Activated CD8-positive, alpha-beta T cell treated with anti-CD3 and anti-CD28 coated beads, Interleukin-2, amount 10 ng/mL, durations not matched to agents 7 days and 5 days (primary cell): ENCODE data around the gene STAG2. TPM values are rescaled to one million over a fixed set of nuclear protein-coding genes. Genes with fewer than 3 reads are reported as not detected.
A peak's percentile ranks its signal among the peaks of the same experiment; 100 is the strongest.
"Not testable (repeated sequence)": the region's sequence is repeated elsewhere in the genome, so short reads cannot be mapped to it uniquely, and the experiment has no call there.

Source experiments
- ATAC-seq: fragments of 150-1000 bp; cut with Tn5 transposase; one replicate; pipeline ENCODE4 v1.10.0; 2021; ENCODE audit warnings: moderate library complexity
- CTCF ChIA-PET: fragments of 350-600 bp; sonication (Branson Sonifier 250); formaldehyde crosslinking; loops from one replicate; lab custom pipeline; 2021; ENCODE audit warnings: antibody characterized with exemption; lab: Charles Lee
- POLR2A ChIA-PET: fragments of 350-600 bp; sonication (Branson Sonifier 250); formaldehyde crosslinking; loops from one replicate; lab custom pipeline; 2021; ENCODE audit warnings: antibody characterized with exemption; lab: Charles Lee
- DNase-seq: peaks from one replicate; pipeline ENCODE4 v3.0.0-alpha.2; 2020
- H3K27ac Mint-ChIP-seq: one replicate; pipeline ENCODE4 v1.8.0; 2021; ENCODE audit warnings: mild to moderate bottlenecking, mixed read lengths
- H3K27me3 Mint-ChIP-seq: one replicate; pipeline ENCODE4 v1.8.0; 2021; ENCODE audit warnings: low read depth, mixed read lengths
- H3K36me3 Mint-ChIP-seq: one replicate; pipeline ENCODE4 v1.8.0; 2021; ENCODE audit warnings: low read depth, mixed read lengths
- H3K4me1 Mint-ChIP-seq: one replicate; pipeline ENCODE4 v1.8.0; 2021; ENCODE audit warnings: low read depth, mixed read lengths
- H3K4me3 Mint-ChIP-seq: one replicate; pipeline ENCODE4 v1.8.0; 2021; ENCODE audit warnings: mild to moderate bottlenecking, mixed read lengths
- H3K9me3 Mint-ChIP-seq: one replicate; pipeline ENCODE4 v1.8.0; 2022; ENCODE audit warnings: mixed read lengths; ENCODE audit not compliant: insufficient read depth
- total RNA-seq, 2 experiments: library from RNA; stranded (reverse); gene quantifications; one replicate each; pipeline ENCODE4 v1.2.3, GENCODE V29; 2021

STAG2 gene
- total RNA-seq, 2 experiments from 2014 or later = 87.3 to 94.9 TPM

DNA sequence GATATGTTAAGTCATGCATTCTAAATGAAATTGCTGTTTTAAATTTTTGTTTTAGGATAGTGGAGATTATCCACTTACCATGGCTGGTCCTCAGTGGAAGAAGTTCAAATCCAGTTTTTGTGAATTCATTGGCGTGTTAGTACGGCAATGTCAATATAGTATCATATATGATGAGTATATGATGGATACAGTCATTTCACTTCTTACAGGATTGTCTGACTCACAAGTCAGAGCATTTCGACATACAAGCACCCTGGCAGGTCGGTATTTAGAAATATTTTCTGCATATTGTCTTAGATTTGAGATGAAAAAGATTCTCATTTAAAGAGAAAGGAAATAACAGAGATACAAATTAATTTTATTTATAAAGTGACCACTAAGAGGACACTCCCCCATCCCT is 83.6 kb downstream of the STAG2 start:
- ATAC-seq = no peak

DNA sequence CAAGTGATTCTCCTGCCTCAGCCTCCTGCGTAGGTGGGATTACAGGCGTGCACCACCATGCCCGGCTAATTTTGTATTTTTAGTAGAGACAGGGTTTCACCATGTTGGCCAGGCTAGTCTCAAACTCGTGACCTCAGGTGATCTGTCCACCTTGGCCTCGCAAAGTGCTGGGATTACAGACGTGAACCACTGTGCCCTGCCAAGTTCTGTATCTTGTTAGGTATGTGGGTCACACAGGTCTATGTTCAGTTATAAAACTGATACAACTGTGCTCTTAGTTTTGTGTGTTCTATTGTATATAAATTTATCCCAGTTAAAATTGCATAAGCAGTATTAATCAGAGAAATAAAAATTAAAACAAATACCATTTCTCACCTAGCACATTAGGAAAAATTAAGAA is 122.9 kb downstream of the STAG2 start:
- H3K27me3 Mint-ChIP-seq, H3K27ac Mint-ChIP-seq, DNase-seq, H3K4me3 Mint-ChIP-seq, CTCF ChIA-PET, ATAC-seq, H3K9me3 Mint-ChIP-seq, POLR2A ChIA-PET: not testable (repeated sequence)
- Mint-ChIP-seq H3K36me3 (peaks cover 47% of the 10 kb centered on the region), H3K4me1 (peaks cover 25% of the 10 kb centered on the region)

More for the DNA sequence above, 83.6 kb downstream of the STAG2 start:
- H3K4me1 Mint-ChIP-seq = peaks cover 16% of the 10 kb centered on the region
- no peak for DNase-seq
- CTCF ChIA-PET = no interaction called here
- H3K9me3 Mint-ChIP-seq = no peaks in the 10 kb centered on the region
- H3K4me3 Mint-ChIP-seq = no peak overlapping the region
- no peaks in the 10 kb centered on the region for H3K27me3 Mint-ChIP-seq
- H3K27ac Mint-ChIP-seq = no peak overlapping the region
- peaks cover 31% of the 10 kb centered on the region for H3K36me3 Mint-ChIP-seq
- POLR2A ChIA-PET = no interaction called here

DNA sequence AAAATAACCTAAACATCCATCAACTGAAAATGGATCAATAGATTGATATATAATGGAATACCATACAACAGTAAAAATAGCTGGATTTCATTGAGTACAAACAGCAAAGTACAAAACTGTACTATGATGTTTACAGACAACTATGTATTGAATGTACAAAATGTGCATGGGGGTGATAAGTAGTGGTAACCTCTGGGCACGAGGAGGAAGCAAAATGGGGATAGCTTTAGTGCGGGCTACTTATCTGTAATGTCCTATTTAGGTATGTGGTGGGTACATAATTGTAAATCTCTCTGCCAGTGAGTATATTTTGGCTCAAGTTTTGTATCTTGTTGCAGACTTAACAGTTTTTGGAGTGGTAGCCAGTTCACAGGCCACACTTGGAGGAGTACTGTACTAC is 123.6 kb downstream of the STAG2 start:
- peak overlapping the region; percentile 71 for H3K27ac Mint-ChIP-seq
- ATAC-seq (no peak), DNase-seq (no peak)
- ChIA-PET POLR2A (no interaction called here), CTCF (no interaction called here)
- H3K4me1 Mint-ChIP-seq = peaks cover 25% of the 10 kb centered on the region
- peaks cover 48% of the 10 kb centered on the region for H3K36me3 Mint-ChIP-seq
- H3K4me3 Mint-ChIP-seq = no peak overlapping the region
- H3K9me3 Mint-ChIP-seq = no peaks in the 10 kb centered on the region
- no peaks in the 10 kb centered on the region for H3K27me3 Mint-ChIP-seq

DNA sequence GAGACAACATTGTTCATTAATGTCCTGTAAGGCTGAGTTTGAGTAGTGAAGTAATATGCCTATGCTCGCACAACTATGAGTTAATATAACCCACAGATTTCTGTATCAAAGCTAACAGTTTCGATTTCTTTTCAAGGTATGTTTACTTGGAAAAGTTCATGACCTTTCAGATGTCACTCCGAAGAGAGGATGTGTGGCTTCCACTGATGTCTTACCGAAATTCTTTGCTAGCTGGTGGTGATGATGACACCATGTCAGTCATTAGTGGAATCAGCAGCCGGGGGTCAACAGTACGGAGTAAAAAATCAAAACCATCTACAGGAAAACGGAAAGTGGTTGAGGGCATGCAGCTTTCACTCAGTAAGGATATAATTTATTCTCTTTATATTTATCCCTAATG is 124.9 kb downstream of the STAG2 start:
- peak overlapping the region; percentile 10 for H3K4me3 Mint-ChIP-seq
- peak overlapping the region; percentile 41 for H3K27ac Mint-ChIP-seq
- DNase-seq (peak; percentile 51), ATAC-seq (peak; percentile 88)
- H3K27me3 Mint-ChIP-seq = no peaks in the 10 kb centered on the region
- H3K4me1 Mint-ChIP-seq = peaks cover 25% of the 10 kb centered on the region
- ChIA-PET POLR2A (interaction anchor here (0.9 kb wide), 1 partner anchor 260 kb away, joined by 3 read pairs; the partner anchor contains the start of gene SH2D1A), CTCF (no interaction called here)
- no peaks in the 10 kb centered on the region for H3K9me3 Mint-ChIP-seq
- H3K36me3 Mint-ChIP-seq = peaks cover 53% of the 10 kb centered on the region

DNA sequence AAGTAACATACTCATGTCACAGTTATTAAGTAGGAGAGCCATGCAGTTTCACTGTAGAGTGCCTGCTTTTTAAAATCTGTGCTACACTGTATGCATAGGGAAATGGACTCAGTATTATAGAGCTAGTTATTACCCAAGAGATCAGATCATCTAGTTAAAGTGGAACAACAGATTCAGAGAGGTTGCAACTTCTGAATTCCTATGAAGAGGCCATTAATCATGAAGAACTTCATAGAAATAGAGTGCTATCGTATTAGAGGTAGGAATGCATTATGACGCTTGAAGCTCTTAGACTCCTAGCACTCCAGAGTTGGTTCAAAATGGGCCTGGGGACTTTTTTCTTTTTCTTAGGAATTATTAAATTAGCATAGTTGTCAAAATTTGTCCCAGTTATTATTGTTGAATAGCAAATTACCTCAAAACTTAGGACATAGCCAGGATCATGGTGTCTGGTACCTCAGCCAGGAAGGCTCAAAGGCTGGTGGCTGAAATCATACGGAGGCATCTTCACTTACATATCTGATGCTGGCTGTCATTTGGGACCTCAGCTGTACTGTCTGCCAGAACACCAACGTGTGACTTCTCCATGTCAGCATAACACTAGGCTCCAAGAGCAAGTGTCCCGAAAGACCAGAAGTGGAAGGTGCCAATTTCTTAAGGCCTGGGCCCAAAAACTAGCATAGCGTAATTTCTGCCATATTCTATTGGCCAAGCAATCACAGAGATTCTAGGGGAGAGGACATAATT is 125.7 kb downstream of the STAG2 start:
- H3K4me1 Mint-ChIP-seq = peaks cover 21% of the 10 kb centered on the region
- POLR2A ChIA-PET = interaction anchor here (0.9 kb wide), 1 partner anchor 259 kb away, joined by 3 read pairs; the partner anchor contains the start of gene SH2D1A
- peaks cover 58% of the 10 kb centered on the region for H3K36me3 Mint-ChIP-seq
- no peak overlapping the region for H3K4me3 Mint-ChIP-seq
- ATAC-seq (no peak), DNase-seq (no peak)
- H3K27me3 Mint-ChIP-seq = no peaks in the 10 kb centered on the region
- H3K9me3 Mint-ChIP-seq = no peaks in the 10 kb centered on the region
- CTCF ChIA-PET = no interaction called here
- H3K27ac Mint-ChIP-seq = peak overlapping the region; percentile 22

DNA sequence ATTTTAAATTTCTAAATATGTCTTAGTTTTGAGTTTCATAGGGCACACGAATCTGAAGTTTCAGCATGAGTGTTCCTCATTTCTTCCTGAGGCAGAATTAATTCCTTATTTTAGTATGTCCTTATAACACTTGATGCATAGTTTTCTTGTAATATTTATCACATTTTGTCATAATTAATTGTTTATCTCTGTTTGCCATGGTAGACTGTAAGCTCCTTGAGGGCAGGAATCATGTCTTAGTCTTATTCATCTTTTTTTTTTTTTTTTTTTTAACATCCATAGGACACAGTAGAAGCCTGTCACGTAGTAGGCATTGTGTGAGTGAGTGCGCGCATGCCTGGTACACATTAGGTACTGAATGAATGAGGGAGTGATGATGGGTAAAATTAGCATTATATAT is 131.7 kb downstream of the STAG2 start:
- H3K27ac Mint-ChIP-seq = no peak overlapping the region
- ATAC-seq (no peak), DNase-seq (no peak)
- H3K36me3 Mint-ChIP-seq = peaks cover 64% of the 10 kb centered on the region
- no peaks in the 10 kb centered on the region for H3K27me3 Mint-ChIP-seq
- ChIA-PET CTCF (no interaction called here), POLR2A (no interaction called here)
- no peak overlapping the region for H3K4me3 Mint-ChIP-seq
- H3K9me3 Mint-ChIP-seq = no peaks in the 10 kb centered on the region
- H3K4me1 Mint-ChIP-seq = no peaks in the 10 kb centered on the region

DNA sequence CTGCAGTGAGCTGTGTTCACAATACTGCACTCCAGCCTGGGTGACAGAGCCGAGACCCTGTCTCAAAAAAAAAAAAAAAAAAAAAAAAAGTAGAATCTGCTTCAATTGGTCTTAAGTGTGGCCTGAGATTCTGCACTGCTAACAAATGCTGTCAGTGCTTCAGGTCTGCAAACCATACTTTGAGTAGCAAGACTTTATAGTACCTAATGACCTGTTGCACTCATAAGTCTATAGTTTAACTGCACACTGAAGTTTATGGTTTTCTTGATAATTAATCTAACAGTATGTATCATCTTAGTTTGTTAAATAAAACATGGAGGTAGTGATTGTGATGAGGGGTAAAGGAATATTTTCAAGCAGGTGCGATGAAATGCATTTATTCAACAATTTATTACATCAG is 135.6 kb downstream of the STAG2 start:
- Mint-ChIP-seq H3K36me3 (peaks cover 45% of the 10 kb centered on the region), H3K27ac (no peak overlapping the region), H3K27me3 (no peaks in the 10 kb centered on the region), H3K4me1 (no peaks in the 10 kb centered on the region), H3K9me3 (no peaks in the 10 kb centered on the region), H3K4me3 (no peak overlapping the region)
- POLR2A ChIA-PET = no interaction called here
- DNase-seq (no peak), ATAC-seq (no peak)
- CTCF ChIA-PET = no interaction called here

DNA sequence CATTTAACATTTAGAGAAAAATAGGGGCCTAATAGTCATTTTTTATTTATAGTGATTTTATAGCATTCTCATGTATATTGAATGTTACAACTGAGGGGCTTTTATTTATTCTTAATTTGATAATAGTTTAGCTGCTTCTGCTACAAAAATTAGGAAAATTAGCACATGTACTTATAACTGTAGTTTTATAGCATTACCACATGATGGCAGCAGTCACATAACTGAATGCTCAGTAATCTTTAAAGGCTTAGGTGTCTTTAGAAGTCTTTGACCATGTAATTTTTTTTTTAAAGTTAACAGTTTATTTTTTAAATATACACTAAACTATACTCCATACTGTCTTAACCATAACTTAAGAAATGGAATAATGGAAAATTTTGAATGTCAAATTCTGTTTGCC is 136.6 kb downstream of the STAG2 start:
- CTCF ChIA-PET = interaction anchor here (0.6 kb wide), 1 partner anchor 55 kb away, joined by 4 read pairs; no protein-coding TSS in a partner anchor
- no peak overlapping the region for H3K27ac Mint-ChIP-seq

DNA sequence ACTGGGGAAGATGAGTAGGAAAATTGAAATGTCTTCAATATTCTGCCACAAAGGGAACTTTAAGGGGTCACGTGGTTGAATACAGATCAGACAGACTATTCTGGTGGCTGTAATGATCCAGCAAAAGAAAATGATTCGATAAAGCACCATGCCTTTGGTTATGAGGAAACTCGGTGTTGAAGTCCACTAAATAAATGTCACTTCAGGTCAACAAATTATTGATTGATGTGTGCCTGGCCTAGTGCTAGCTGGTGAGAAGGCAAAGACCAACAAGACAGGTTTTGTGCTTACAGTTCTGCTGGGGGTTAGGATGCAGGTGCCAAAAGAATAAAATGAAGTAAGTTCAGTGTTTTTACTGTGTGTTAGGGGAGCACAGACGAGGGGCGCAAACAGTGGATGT is 142.5 kb downstream of the STAG2 start:
- H3K36me3 Mint-ChIP-seq = peaks cover 22% of the 10 kb centered on the region

More for the DNA sequence above, 136.6 kb downstream of the STAG2 start:
- Mint-ChIP-seq H3K36me3 (peaks cover 39% of the 10 kb centered on the region), H3K27me3 (no peaks in the 10 kb centered on the region), H3K4me3 (no peak overlapping the region), H3K9me3 (no peaks in the 10 kb centered on the region), H3K4me1 (no peaks in the 10 kb centered on the region)
- ATAC-seq = no peak
- DNase-seq = no peak
- POLR2A ChIA-PET = no interaction called here

DNA sequence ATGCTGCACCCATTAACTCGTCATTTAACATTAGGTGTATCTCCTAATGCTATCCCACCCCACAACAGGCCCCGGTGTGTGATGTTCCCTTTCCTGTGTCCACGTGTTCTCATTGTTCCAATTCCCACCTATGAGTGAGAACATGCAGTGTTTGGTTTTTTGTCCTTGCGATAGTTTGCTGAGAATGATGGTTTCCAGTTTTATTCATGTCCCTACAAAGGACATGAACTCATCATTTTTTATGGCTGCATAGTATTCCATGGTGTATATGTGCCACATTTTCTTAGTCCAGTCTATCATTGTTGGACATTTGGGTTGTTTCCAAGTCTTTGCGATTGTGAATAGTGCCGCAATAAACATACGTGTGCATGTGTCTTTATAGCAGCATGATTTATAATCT is 143.0 kb downstream of the STAG2 start:
- ATAC-seq, H3K4me3 Mint-ChIP-seq, CTCF ChIA-PET, H3K9me3 Mint-ChIP-seq, H3K27me3 Mint-ChIP-seq, H3K27ac Mint-ChIP-seq, DNase-seq, H3K4me1 Mint-ChIP-seq, POLR2A ChIA-PET: not testable (repeated sequence)
- H3K36me3 Mint-ChIP-seq = peaks cover 19% of the 10 kb centered on the region

More for the DNA sequence above, 142.5 kb downstream of the STAG2 start:
- Mint-ChIP-seq H3K27me3 (no peaks in the 10 kb centered on the region), H3K9me3 (no peaks in the 10 kb centered on the region), H3K4me1 (no peaks in the 10 kb centered on the region), H3K4me3 (no peak overlapping the region), H3K27ac (no peak overlapping the region)
- ChIA-PET POLR2A (no interaction called here), CTCF (no interaction called here)
- DNase-seq (no peak), ATAC-seq (no peak)

DNA sequence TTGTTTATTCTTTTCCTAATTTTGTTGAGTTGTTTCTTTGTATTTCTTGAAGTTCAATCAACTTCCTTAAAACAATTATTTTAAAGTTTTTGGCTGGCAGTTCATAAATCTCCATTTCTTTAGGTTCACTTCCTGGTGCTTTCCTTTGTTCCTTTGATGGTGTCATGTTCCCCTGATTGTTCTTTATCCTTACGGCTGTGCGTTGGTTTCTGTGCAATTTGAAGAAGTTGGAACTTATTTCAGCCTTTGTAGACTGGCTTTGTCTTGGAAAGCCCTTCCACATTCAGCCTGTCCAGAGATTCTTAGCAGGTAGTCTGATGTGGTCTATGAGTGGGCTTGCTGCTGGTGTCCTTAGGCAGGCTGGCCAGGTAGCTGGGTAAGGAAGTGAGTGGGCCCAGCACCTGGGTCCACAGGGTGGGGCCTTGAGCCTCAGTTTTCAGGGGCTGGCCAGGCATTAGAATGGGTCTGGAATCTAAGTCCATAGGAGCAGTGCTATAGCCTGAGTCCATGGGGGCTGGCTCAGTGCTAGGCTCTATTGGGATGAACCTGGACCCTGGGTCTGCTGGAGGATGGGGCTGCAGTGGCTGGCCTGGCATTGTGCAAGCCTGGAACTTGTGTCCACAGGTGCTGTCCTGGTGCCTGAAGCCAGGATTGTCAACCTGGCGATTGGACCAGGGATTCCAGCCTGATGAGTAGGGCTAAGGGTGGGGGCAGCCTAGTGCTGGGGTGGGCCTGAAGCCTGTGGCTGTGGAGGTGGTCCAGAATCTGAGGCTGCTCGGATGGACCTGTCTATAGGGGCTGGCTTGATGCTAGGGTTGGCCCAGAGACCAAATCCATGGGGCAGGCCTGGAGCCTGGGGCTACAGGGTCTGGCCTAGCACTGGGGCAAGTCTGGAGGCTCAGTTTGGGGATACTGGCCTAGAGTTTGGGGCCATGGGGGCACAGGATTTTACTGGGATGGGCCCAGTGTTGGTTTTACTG is 152.4 kb downstream of the STAG2 start:
- no peak overlapping the region for H3K27ac Mint-ChIP-seq
- POLR2A ChIA-PET = no interaction called here
- DNase-seq = no peak
- H3K4me1 Mint-ChIP-seq = no peaks in the 10 kb centered on the region
- H3K36me3 Mint-ChIP-seq = no peaks in the 10 kb centered on the region
- no peaks in the 10 kb centered on the region for H3K9me3 Mint-ChIP-seq
- CTCF ChIA-PET = no interaction called here
- no peaks in the 10 kb centered on the region for H3K27me3 Mint-ChIP-seq
- ATAC-seq = no peak
- H3K4me3 Mint-ChIP-seq = no peak overlapping the region

DNA sequence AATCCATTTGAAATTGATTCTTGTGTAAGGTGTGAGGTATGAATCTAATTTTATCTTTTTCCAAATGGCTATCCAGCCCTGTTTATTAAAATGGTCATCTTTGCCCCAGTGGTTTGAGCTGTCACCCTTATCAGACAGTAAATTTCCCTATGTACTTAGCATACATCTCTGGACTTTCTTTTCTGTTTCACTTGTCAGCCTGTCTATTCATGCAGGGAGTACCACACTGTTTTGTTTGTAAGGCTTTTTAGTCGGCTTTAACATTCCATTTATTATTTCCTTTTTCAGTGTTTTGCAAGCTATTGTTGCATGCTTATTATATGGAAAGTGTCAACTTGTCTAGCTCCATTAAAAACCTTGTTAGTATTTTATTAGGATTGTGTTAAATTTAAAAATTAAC is 155.8 kb downstream of the STAG2 start:
- no peaks in the 10 kb centered on the region for H3K4me1 Mint-ChIP-seq
- H3K27me3 Mint-ChIP-seq = no peaks in the 10 kb centered on the region
- no peak for ATAC-seq
- DNase-seq = no peak
- H3K4me3 Mint-ChIP-seq = no peak overlapping the region
- H3K9me3 Mint-ChIP-seq = no peaks in the 10 kb centered on the region
- ChIA-PET POLR2A (no interaction called here), CTCF (no interaction called here)
- no peaks in the 10 kb centered on the region for H3K36me3 Mint-ChIP-seq
- no peak overlapping the region for H3K27ac Mint-ChIP-seq
